HCT116 (cell line): ENCODE measurements around the gene FAM89B.

ENCODE experiments used
- EZH2 ChIP-seq: fragments of 200-600 bp; sonication (generic); IDR thresholded peaks from 2 replicates; pipeline ENCODE4 v1.6.1; 2017; ENCODE audit warnings: antibody characterized with exemption, mixed run types
- POLR2AphosphoS5 ChIP-seq: IDR thresholded peaks from 2 replicates; pipeline ENCODE4 v1.6.1; 2011; ENCODE audit warnings: mild to moderate bottlenecking, low read depth, low read length, moderate library complexity
- RAD21 ChIP-seq: IDR thresholded peaks from 2 replicates; pipeline ENCODE4 v1.6.1; 2012; ENCODE audit warnings: low read depth, mild to moderate bottlenecking
- SP1 ChIP-seq: IDR thresholded peaks from 2 replicates; pipeline ENCODE4 v1.6.1; 2012; ENCODE audit warnings: low read depth
- TF ChIP-seq, protein P1 (sequence below): IDR thresholded peaks from 2 replicates; pipeline ENCODE4 v1.6.1; 2012

DNA sequence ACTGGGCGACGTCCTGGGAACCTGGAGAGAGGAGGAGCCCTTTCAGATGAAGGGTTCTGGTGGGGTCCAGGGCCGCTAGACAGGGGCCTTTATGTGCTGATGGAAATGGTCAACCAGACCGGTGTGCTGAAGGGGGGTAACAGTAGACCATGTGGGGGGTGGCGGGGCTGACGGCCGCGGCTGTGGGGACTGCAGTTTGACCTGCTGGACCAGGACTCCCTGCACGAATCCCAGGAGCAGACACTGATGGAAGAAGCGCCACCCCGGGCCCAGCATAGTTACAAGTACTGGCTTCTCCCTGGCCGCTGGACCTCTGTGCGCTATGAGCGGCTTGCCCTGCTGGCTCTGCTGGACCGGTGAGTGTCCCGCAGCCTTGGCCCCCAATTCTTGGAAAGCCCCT, 49.7 kb downstream of the FAM89B start:
- TF ChIP-seq POLR2AphosphoS5 (no peak), RAD21 (no peak), EZH2 (no peak), SP1 (no peak)
- TF ChIP-seq, protein P1, sequence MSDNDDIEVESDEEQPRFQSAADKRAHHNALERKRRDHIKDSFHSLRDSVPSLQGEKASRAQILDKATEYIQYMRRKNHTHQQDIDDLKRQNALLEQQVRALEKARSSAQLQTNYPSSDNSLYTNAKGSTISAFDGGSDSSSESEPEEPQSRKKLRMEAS = no peak
